Upper lobe of right lung (tissue), 1 donor: ENCODE measurements around the gene SHC3. TPM values are rescaled to one million over a fixed set of nuclear protein-coding genes. Genes with fewer than 3 reads are reported as not detected.
A peak's percentile ranks its signal among the peaks of the same experiment; 100 is the strongest.

Experiments
- ATAC-seq: fragments of 200-7000 bp; cut with Tn5 transposase; one replicate; pipeline ENCODE4 v1.9.1; 2020; ENCODE audit warnings: mild to moderate bottlenecking, moderate library complexity
- DNase-seq: peaks from one replicate; pipeline ENCODE4 v3.0.0-alpha.2; 2020
- H3K27ac ChIP-seq: fragments of 200-600 bp; one replicate; pipeline ENCODE4 v1.8.0; 2022
- H3K27me3 ChIP-seq: fragments of 200-600 bp; one replicate; pipeline ENCODE4 v1.8.0; 2022; ENCODE audit warnings: mild to moderate bottlenecking
- H3K36me3 ChIP-seq: fragments of 200-600 bp; one replicate; pipeline ENCODE4 v1.8.0; 2022
- H3K4me1 ChIP-seq: fragments of 200-600 bp; one replicate; pipeline ENCODE4 v1.8.0; 2022
- H3K4me3 ChIP-seq: fragments of 200-600 bp; one replicate; pipeline ENCODE4 v1.8.0; 2022; ENCODE audit warnings: mild to moderate bottlenecking
- H3K9me3 ChIP-seq: fragments of 200-600 bp; one replicate; pipeline ENCODE4 v1.8.0; 2022
- CTCF ChIP-seq: fragments of 200-600 bp; IDR thresholded peaks from one replicate; pipeline ENCODE4 v1.8.0; 2022; ENCODE audit warnings: antibody characterized with exemption
- intact Hi-C: fragments of 100-400 bp; cut with DNase I; formaldehyde crosslinking; loops from one replicate; pipeline ENCODE4 v1.11.0; 2022
- total RNA-seq: library from RNA; stranded (reverse); fragmentation: NEBNext Ultra II Directional; extraction: Animal tissue kit (Norgen Biotek cat#: 25700); gene quantifications from one replicate; pipeline ENCODE4 v1.2.1, GENCODE V29; 2021
- donor health status: DM: no; HTN: yes; CAD: no; lungs with severe emphysema.

SHC3 gene
- total RNA-seq, 1 donor from 2014 or later = 12.9 TPM

GRCh38 chr9:89177012-89177943 is 1.3 kb downstream of the SHC3 start:
- peaks cover 15% of the 10 kb centered on the region for H3K4me1 ChIP-seq
- ATAC-seq = no peak
- no peak for TF ChIP-seq CTCF
- intact Hi-C loops = no loop called here
- H3K4me3 ChIP-seq = peak overlapping the region; percentile 56
- H3K27me3 ChIP-seq = peaks cover 30% of the 10 kb centered on the region
- peak overlapping the region; percentile 68 for H3K27ac ChIP-seq
- no peaks in the 10 kb centered on the region for H3K9me3 ChIP-seq
- no peak for DNase-seq
- no peaks in the 10 kb centered on the region for H3K36me3 ChIP-seq

- peaks cover 30% of the 10 kb centered on the region for H3K27me3 ChIP-seq
- peak; percentile 16 for TF ChIP-seq CTCF
- no peak for DNase-seq
- peaks cover 21% of the 10 kb centered on the region for H3K4me1 ChIP-seq
- no peaks in the 10 kb centered on the region for H3K9me3 ChIP-seq
- H3K4me3 ChIP-seq = peak overlapping the region; percentile 56
- H3K36me3 ChIP-seq = no peaks in the 10 kb centered on the region
- no peak for ATAC-seq
- peak overlapping the region; percentile 68 for H3K27ac ChIP-seq
- intact Hi-C loops = no loop called here
Measured at GRCh38 chr9:89175828-89176261, 2.8 kb downstream of the SHC3 start.

- Histone ChIP-seq H3K4me3 (no peak overlapping the region), H3K36me3 (no peaks in the 10 kb centered on the region), H3K27ac (peak overlapping the region; percentile 31), H3K4me1 (peaks cover 19% of the 10 kb centered on the region), H3K9me3 (no peaks in the 10 kb centered on the region), H3K27me3 (peaks cover 30% of the 10 kb centered on the region)
- TF ChIP-seq CTCF = no peak
- intact Hi-C loops = no loop called here
- DNase-seq (no peak), ATAC-seq (peak; percentile 20)
Measured at GRCh38 chr9:89174291-89174690, 4.3 kb downstream of the SHC3 start.

GRCh38 chr9:89173072-89173471 is 5.5 kb downstream of the SHC3 start:
- no peak overlapping the region for H3K27ac ChIP-seq
- intact Hi-C loops = no loop called here

GRCh38 chr9:89172398-89172797 is 6.2 kb downstream of the SHC3 start:
- no peaks in the 10 kb centered on the region for H3K36me3 ChIP-seq
- peaks cover 8% of the 10 kb centered on the region for H3K4me1 ChIP-seq
- DNase-seq = no peak
- no peak for ATAC-seq
- TF ChIP-seq CTCF = no peak
- H3K4me3 ChIP-seq = no peak overlapping the region
- peaks cover 26% of the 10 kb centered on the region for H3K27me3 ChIP-seq
- H3K27ac ChIP-seq = no peak overlapping the region
- intact Hi-C loops = no loop called here
- no peaks in the 10 kb centered on the region for H3K9me3 ChIP-seq

More at GRCh38 chr9:89173072-89173471, 5.5 kb downstream of the SHC3 start:
- Histone ChIP-seq H3K9me3 (no peaks in the 10 kb centered on the region), H3K4me3 (no peak overlapping the region), H3K36me3 (no peaks in the 10 kb centered on the region), H3K4me1 (peaks cover 8% of the 10 kb centered on the region), H3K27me3 (peaks cover 30% of the 10 kb centered on the region)
- DNase-seq (no peak), ATAC-seq (no peak)
- TF ChIP-seq CTCF = no peak
